IPS-20b (cell line): ENCODE data around the gene KIDINS220.

Source experiments
- H3K27ac ChIP-seq: one replicate; pipeline ENCODE4 v1.5.1; 2013; ENCODE audit warnings: low read length
- H3K27me3 ChIP-seq: 2 replicates; pipeline ENCODE4 v1.6.1; 2013; ENCODE audit warnings: mild to moderate bottlenecking, low read length, inconsistent platforms; ENCODE audit not compliant: insufficient read depth
- H3K36me3 ChIP-seq: 2 replicates; pipeline ENCODE4 v1.6.1; 2013; ENCODE audit warnings: low read depth, mild to moderate bottlenecking, inconsistent platforms, low read length, moderate library complexity; ENCODE audit not compliant: insufficient read depth
- H3K4me1 ChIP-seq: 2 replicates; pipeline ENCODE4 v1.6.1; 2013; ENCODE audit warnings: mild to moderate bottlenecking, control low read depth, inconsistent platforms, low read length, moderate library complexity; ENCODE audit not compliant: insufficient read depth
- H3K4me3 ChIP-seq: 2 replicates; pipeline ENCODE4 v1.5.1; 2013; ENCODE audit warnings: mild to moderate bottlenecking, low read length, inconsistent platforms
- H3K9ac ChIP-seq: 2 replicates; pipeline ENCODE4 v1.6.1; 2013; ENCODE audit warnings: low read depth, mild to moderate bottlenecking, inconsistent platforms, low read length, moderate library complexity
- H3K9me3 ChIP-seq: 2 replicates; pipeline ENCODE4 v1.6.1; 2013; ENCODE audit warnings: mild to moderate bottlenecking, low read depth, low read length, inconsistent platforms; ENCODE audit not compliant: insufficient read depth

KIDINS220 gene

GRCh38 chr2:8800218-8800617 lies 37.2 kb downstream of the KIDINS220 start:
- Histone ChIP-seq H3K4me1 (no peaks in the 10 kb centered on the region), H3K4me3 (no peak overlapping the region), H3K9me3 (no peaks in the 10 kb centered on the region), H3K36me3 (peaks cover 20% of the 10 kb centered on the region), H3K27ac (no peak overlapping the region), H3K9ac (no peak overlapping the region), H3K27me3 (no peaks in the 10 kb centered on the region)

GRCh38 chr2:8799004-8799403 lies 38.4 kb downstream of the KIDINS220 start:
- Histone ChIP-seq H3K36me3 (peaks cover 13% of the 10 kb centered on the region), H3K9ac (no peak overlapping the region), H3K27ac (no peak overlapping the region), H3K4me1 (no peaks in the 10 kb centered on the region), H3K9me3 (no peaks in the 10 kb centered on the region), H3K27me3 (no peaks in the 10 kb centered on the region), H3K4me3 (no peak overlapping the region)

DNA sequence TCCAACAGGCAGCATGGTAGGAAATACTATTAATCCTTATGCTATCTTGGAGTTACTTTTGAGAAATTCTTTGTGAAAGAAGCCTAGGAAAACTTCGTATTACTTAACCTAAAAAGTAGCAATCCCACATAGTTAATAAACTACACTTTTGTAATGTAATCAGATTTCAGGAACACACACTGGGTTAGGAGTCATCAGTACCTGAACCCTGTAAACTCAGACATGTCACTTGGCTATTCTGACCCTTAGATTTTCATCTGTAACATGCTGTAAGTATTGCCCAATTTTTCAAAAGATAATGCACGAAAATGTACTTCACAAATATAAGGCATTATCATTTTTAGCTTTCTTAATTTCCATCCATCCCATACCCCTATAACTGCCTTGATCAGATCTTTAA lies 39.0 kb downstream of the KIDINS220 start:
- Histone ChIP-seq H3K4me3 (no peak overlapping the region), H3K27me3 (no peaks in the 10 kb centered on the region), H3K36me3 (peaks cover 13% of the 10 kb centered on the region), H3K9me3 (no peaks in the 10 kb centered on the region), H3K9ac (no peak overlapping the region), H3K27ac (no peak overlapping the region), H3K4me1 (no peaks in the 10 kb centered on the region)

DNA sequence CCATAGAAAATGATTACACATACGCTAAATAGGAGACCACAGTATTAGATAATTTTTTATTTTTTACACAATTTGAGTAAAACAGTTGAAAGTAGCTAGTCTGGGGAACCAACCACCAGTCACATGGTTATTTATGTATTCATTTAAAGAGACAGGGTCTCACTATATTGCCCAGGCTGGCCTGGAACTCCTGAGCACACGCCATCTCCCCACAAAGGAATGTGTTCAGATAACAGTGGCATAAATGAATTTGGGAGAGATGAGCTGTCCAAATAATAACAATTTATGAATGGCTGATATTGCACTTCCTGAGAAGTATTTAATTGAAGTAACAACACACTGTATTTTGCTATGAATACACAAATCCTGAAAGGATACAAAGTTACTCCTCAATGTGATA lies 39.7 kb downstream of the KIDINS220 start:
- Histone ChIP-seq H3K4me3 (no peak overlapping the region), H3K27ac (no peak overlapping the region), H3K27me3 (no peaks in the 10 kb centered on the region), H3K4me1 (no peaks in the 10 kb centered on the region), H3K9me3 (no peaks in the 10 kb centered on the region), H3K9ac (no peak overlapping the region), H3K36me3 (peaks cover 10% of the 10 kb centered on the region)

- no peaks in the 10 kb centered on the region for H3K9me3 ChIP-seq
Measured at GRCh38 chr2:8796878-8797550, 40.4 kb downstream of the KIDINS220 start.

DNA sequence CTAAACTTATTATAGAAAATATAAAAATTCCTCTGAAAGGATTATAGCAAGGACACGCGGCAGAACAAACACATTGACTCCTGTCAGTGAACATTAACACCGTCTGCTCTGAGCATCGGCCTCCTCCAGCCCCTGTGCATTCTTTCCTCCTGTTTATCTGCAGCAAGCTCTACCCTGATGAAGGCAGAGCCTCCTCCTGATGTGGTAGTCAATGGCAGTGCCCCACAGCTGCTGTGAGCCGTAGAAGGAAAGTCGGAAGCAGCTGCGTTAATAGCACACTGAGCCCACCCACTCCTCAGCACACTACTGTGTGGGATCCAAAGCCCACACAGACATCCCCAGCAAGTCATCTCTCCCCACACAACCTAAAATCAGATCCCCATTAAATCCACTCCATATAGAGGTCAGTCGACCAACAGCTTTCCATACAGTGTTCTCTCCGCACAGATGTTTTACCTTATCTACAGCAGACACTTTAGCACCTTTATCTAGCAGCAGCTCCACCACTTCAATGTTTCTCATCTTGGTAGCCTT lies 41.0 kb downstream of the KIDINS220 start:
- Histone ChIP-seq H3K9ac (no peak overlapping the region), H3K27ac (no peak overlapping the region), H3K36me3 (peaks cover 10% of the 10 kb centered on the region; the same call in 1 of the 2 replicates), H3K9me3 (no peaks in the 10 kb centered on the region), H3K27me3 (no peaks in the 10 kb centered on the region), H3K4me1 (no peaks in the 10 kb centered on the region), H3K4me3 (no peak overlapping the region)

More at GRCh38 chr2:8796878-8797550, 40.4 kb downstream of the KIDINS220 start:
- Histone ChIP-seq H3K4me1 (no peaks in the 10 kb centered on the region), H3K4me3 (no peak overlapping the region), H3K27ac (no peak overlapping the region), H3K27me3 (no peaks in the 10 kb centered on the region), H3K9ac (no peak overlapping the region), H3K36me3 (peaks cover 10% of the 10 kb centered on the region; the same call in 1 of the 2 replicates)

- H3K27me3 ChIP-seq: no peaks in the 10 kb centered on the region
- H3K9me3 ChIP-seq: no peaks in the 10 kb centered on the region
- H3K4me3 ChIP-seq: no peak overlapping the region
- H3K27ac ChIP-seq: no peak overlapping the region
- no peak overlapping the region for H3K9ac ChIP-seq
- H3K36me3 ChIP-seq: peaks cover 10% of the 10 kb centered on the region; the same call in 1 of the 2 replicates
- H3K4me1 ChIP-seq: no peaks in the 10 kb centered on the region
Measured at GRCh38 chr2:8794923-8795825, 42.2 kb downstream of the KIDINS220 start.

- no peaks in the 10 kb centered on the region for H3K4me1 ChIP-seq
- no peak overlapping the region for H3K27ac ChIP-seq
- no peak overlapping the region for H3K4me3 ChIP-seq
- H3K27me3 ChIP-seq: no peaks in the 10 kb centered on the region
- H3K36me3 ChIP-seq: no peaks in the 10 kb centered on the region
- H3K9me3 ChIP-seq: no peaks in the 10 kb centered on the region
- no peak overlapping the region for H3K9ac ChIP-seq
Measured at GRCh38 chr2:8790739-8791162, 46.7 kb downstream of the KIDINS220 start.

- no peaks in the 10 kb centered on the region for H3K27me3 ChIP-seq
- H3K4me3 ChIP-seq: no peak overlapping the region
- no peaks in the 10 kb centered on the region for H3K4me1 ChIP-seq
- H3K9ac ChIP-seq: no peak overlapping the region
- H3K9me3 ChIP-seq: no peaks in the 10 kb centered on the region
- H3K27ac ChIP-seq: no peak overlapping the region
- peaks cover 12% of the 10 kb centered on the region; the same call in 1 of the 2 replicates for H3K36me3 ChIP-seq
Measured at GRCh38 chr2:8786463-8786862, 51.0 kb downstream of the KIDINS220 start.

- H3K27ac ChIP-seq: no peak overlapping the region
- no peaks in the 10 kb centered on the region for H3K4me1 ChIP-seq
- H3K36me3 ChIP-seq: peaks cover 26% of the 10 kb centered on the region
- no peak overlapping the region for H3K4me3 ChIP-seq
- no peaks in the 10 kb centered on the region for H3K27me3 ChIP-seq
- no peak overlapping the region for H3K9ac ChIP-seq
- no peaks in the 10 kb centered on the region for H3K9me3 ChIP-seq
Measured at GRCh38 chr2:8779795-8780671, 57.4 kb downstream of the KIDINS220 start.

- no peak overlapping the region for H3K4me3 ChIP-seq
- H3K9ac ChIP-seq: no peak overlapping the region
- H3K27ac ChIP-seq: no peak overlapping the region
- no peaks in the 10 kb centered on the region for H3K27me3 ChIP-seq
- no peaks in the 10 kb centered on the region for H3K4me1 ChIP-seq
- peaks cover 22% of the 10 kb centered on the region for H3K36me3 ChIP-seq
- H3K9me3 ChIP-seq: no peaks in the 10 kb centered on the region
Measured at GRCh38 chr2:8774371-8774770, 63.0 kb downstream of the KIDINS220 start.
